Activated T-helper 17 cell treated with anti-CD3 and anti-CD28 coated beads, Interleukin-2, amount 50 U/mL, for 72 hours (primary cell): ENCODE results near the gene JOSD1. TPM values are rescaled to one million over a fixed set of nuclear protein-coding genes. Genes with fewer than 3 reads are reported as not detected.

ENCODE experiments used
- ATAC-seq: fragments of 150-1000 bp; cut with Tn5 transposase; replicated peaks from 2 replicates; pipeline ENCODE4 v1.10.0; 2021; ENCODE audit warnings: mild to moderate bottlenecking, moderate library complexity
- H3K27ac Mint-ChIP-seq: one replicate; pipeline ENCODE4 v1.8.0; 2022; ENCODE audit warnings: mixed read lengths
- H3K27me3 Mint-ChIP-seq: one replicate; pipeline ENCODE4 v1.8.0; 2022; ENCODE audit warnings: mixed read lengths
- H3K36me3 Mint-ChIP-seq: one replicate; pipeline ENCODE4 v1.8.0; 2022; ENCODE audit warnings: low read depth, mild to moderate bottlenecking, mixed read lengths
- H3K4me1 Mint-ChIP-seq: one replicate; pipeline ENCODE4 v1.8.0; 2022; ENCODE audit warnings: mixed read lengths
- H3K4me3 Mint-ChIP-seq: one replicate; pipeline ENCODE4 v1.8.0; 2022; ENCODE audit warnings: mild to moderate bottlenecking, mixed read lengths
- H3K9me3 Mint-ChIP-seq: one replicate; pipeline ENCODE4 v1.8.0; 2022; ENCODE audit warnings: mixed read lengths
- total RNA-seq, 2 donors: library from RNA; stranded (reverse); gene quantifications; one replicate each; pipeline ENCODE4 v1.2.3, GENCODE V29; 2022

The JOSD1 gene
- total RNA-seq, 2 donors from 2014 or later = 80.1 to 104 TPM

DNA sequence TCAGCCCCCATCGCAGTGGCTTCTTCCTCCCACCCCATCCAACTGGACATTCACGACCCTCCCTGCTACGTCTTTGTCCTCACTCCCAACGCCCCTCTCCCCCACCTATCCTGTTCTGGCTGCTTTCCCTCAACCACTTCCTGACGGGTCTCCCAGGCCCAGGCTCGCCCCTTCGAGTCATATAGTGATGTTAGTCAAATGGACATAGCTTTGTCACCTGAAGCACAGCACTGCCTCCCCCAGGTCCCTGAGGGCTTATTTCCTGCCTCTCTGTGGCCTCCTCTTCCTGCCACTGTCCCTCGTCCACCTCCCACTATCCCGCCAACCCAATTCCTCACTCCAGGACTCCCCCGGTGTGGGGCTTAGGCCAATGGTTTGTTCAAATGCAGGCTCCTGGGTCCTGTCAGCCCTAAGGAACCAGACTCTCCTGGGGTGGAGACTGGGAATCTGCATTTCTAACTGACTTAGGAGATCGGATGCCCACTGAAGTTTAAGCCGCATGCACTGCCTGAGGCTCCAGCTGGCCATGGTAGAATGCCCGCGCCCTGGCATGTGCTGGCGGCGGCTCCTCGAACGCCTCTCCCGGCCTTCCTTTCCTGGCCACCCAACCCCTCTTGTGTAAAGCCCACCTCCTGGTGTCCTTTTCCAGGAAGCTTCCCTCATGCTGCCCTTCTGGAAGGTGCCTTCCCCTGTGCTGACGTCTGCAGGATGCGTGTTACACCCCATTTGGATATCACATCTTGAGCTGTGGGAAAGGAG is 36.7 kb upstream of the JOSD1 start:
- H3K4me3 Mint-ChIP-seq = no peak overlapping the region
- ATAC-seq = no peak
- H3K4me1 Mint-ChIP-seq = peaks cover 17% of the 10 kb centered on the region
- H3K36me3 Mint-ChIP-seq = peaks cover 100% of the 10 kb centered on the region
- no peaks in the 10 kb centered on the region for H3K27me3 Mint-ChIP-seq
- peak overlapping the region; percentile 81 for H3K27ac Mint-ChIP-seq
- no peaks in the 10 kb centered on the region for H3K9me3 Mint-ChIP-seq

GRCh38 chr22:38736257-38736570 is 35.5 kb upstream of the JOSD1 start:
- Mint-ChIP-seq H3K36me3 (peaks cover 100% of the 10 kb centered on the region), H3K27ac (peak overlapping the region; percentile 81), H3K4me1 (peaks cover 17% of the 10 kb centered on the region), H3K4me3 (no peak overlapping the region), H3K9me3 (no peaks in the 10 kb centered on the region), H3K27me3 (no peaks in the 10 kb centered on the region)
- ATAC-seq = no peak

GRCh38 chr22:38735465-38736256 is 34.9 kb upstream of the JOSD1 start:
- Mint-ChIP-seq H3K9me3 (no peaks in the 10 kb centered on the region), H3K4me1 (peaks cover 20% of the 10 kb centered on the region), H3K4me3 (no peak overlapping the region), H3K27me3 (no peaks in the 10 kb centered on the region), H3K27ac (peak overlapping the region; percentile 81), H3K36me3 (peaks cover 100% of the 10 kb centered on the region)
- peak; percentile 13 for ATAC-seq

DNA sequence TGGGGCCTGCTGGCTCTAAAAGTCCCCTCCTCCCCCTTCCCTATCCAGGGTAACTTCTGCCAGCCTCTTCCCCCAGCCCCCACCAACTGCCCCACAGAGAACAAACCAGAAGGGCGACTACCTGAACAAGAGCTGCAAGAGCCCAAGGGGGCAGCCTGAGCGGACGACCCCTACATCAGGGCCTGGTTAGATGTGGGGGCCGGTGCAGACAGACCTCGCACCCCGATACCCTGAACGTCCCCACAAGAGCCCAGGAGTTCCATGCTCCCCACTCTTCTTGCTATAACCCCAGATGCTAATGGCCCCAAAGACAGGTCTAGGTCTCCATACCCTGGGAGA is 34.4 kb upstream of the JOSD1 start:
- no peak for ATAC-seq
- Mint-ChIP-seq H3K9me3 (no peaks in the 10 kb centered on the region), H3K4me1 (peaks cover 26% of the 10 kb centered on the region), H3K36me3 (peaks cover 100% of the 10 kb centered on the region), H3K4me3 (no peak overlapping the region), H3K27me3 (no peaks in the 10 kb centered on the region), H3K27ac (peak overlapping the region; percentile 81)

GRCh38 chr22:38734421-38735100 is 33.8 kb upstream of the JOSD1 start:
- no peak for ATAC-seq
- peaks cover 26% of the 10 kb centered on the region for H3K4me1 Mint-ChIP-seq
- peaks cover 100% of the 10 kb centered on the region for H3K36me3 Mint-ChIP-seq
- no peak overlapping the region for H3K4me3 Mint-ChIP-seq
- H3K27me3 Mint-ChIP-seq = no peaks in the 10 kb centered on the region
- H3K9me3 Mint-ChIP-seq = no peaks in the 10 kb centered on the region
- H3K27ac Mint-ChIP-seq = peak overlapping the region; percentile 81

- peak overlapping the region; percentile 81 for H3K27ac Mint-ChIP-seq
- peaks cover 100% of the 10 kb centered on the region for H3K36me3 Mint-ChIP-seq
- peaks cover 26% of the 10 kb centered on the region for H3K4me1 Mint-ChIP-seq
- no peaks in the 10 kb centered on the region for H3K27me3 Mint-ChIP-seq
- ATAC-seq = peak; percentile 11
- H3K4me3 Mint-ChIP-seq = no peak overlapping the region
- no peaks in the 10 kb centered on the region for H3K9me3 Mint-ChIP-seq
Observed at GRCh38 chr22:38733724-38734381, 33.1 kb upstream of the JOSD1 start.

DNA sequence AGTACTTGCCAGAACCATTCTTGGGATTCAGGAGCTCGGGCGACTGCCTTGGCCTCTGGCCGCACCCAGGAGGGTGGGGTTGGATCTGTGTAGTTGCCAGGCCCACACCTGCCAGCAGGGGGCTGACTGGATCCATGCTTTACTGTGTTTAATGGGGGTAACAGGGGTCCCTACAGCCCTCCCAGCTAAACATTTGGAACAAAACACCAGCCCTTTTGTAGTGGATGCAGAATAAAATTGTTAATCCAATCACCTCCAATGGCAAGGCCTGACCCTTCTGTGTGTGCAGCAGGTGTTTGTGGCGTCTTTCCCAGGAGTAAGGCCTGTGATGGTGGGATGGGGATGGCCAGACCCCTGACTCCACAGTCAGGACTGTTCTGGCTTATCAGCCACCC is 32.6 kb upstream of the JOSD1 start:
- no peaks in the 10 kb centered on the region for H3K9me3 Mint-ChIP-seq
- peak overlapping the region; percentile 81 for H3K27ac Mint-ChIP-seq
- peaks cover 26% of the 10 kb centered on the region for H3K4me1 Mint-ChIP-seq
- H3K4me3 Mint-ChIP-seq = no peak overlapping the region
- peaks cover 100% of the 10 kb centered on the region for H3K36me3 Mint-ChIP-seq
- peak; percentile 45 for ATAC-seq
- no peaks in the 10 kb centered on the region for H3K27me3 Mint-ChIP-seq

GRCh38 chr22:38732251-38732815 is 31.6 kb upstream of the JOSD1 start:
- peaks cover 19% of the 10 kb centered on the region for H3K4me1 Mint-ChIP-seq
- peak overlapping the region; percentile 81 for H3K27ac Mint-ChIP-seq
- H3K4me3 Mint-ChIP-seq = no peak overlapping the region
- no peaks in the 10 kb centered on the region for H3K9me3 Mint-ChIP-seq
- H3K36me3 Mint-ChIP-seq = peaks cover 100% of the 10 kb centered on the region
- H3K27me3 Mint-ChIP-seq = no peaks in the 10 kb centered on the region
- peak; percentile 2 for ATAC-seq

- no peaks in the 10 kb centered on the region for H3K9me3 Mint-ChIP-seq
- no peaks in the 10 kb centered on the region for H3K27me3 Mint-ChIP-seq
- no peak overlapping the region for H3K4me3 Mint-ChIP-seq
- peak overlapping the region; percentile 81 for H3K27ac Mint-ChIP-seq
- peaks cover 15% of the 10 kb centered on the region for H3K4me1 Mint-ChIP-seq
- H3K36me3 Mint-ChIP-seq = peaks cover 100% of the 10 kb centered on the region
- ATAC-seq = peak; percentile 2
Observed at GRCh38 chr22:38731703-38732161, 31.0 kb upstream of the JOSD1 start.

DNA sequence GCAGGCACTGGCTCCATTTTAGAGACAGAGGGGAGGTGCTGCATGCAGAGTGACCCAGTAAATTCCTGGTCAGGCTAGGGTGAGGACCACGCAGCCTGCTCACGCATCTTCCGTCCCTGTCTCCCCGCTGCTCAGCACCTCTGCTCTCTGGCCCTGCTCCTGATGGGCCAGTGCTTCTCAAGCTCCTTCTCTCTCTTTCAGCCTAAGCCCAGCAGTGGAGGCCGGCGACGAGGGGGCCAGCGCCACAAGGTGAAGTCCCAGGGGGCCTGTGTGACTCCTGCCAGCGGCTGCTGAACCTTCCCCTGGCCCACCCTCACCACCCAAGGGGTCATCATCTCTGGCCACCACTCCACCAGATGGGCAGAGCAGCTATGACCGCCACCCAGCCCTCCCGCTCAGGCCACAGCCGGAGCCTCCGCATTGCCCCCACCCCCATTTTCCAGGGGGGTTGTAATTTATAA is 29.7 kb upstream of the JOSD1 start:
- Mint-ChIP-seq H3K27ac (peak overlapping the region; percentile 72), H3K27me3 (no peaks in the 10 kb centered on the region), H3K36me3 (peaks cover 100% of the 10 kb centered on the region), H3K4me1 (peaks cover 16% of the 10 kb centered on the region), H3K4me3 (no peak overlapping the region), H3K9me3 (no peaks in the 10 kb centered on the region)
- ATAC-seq = no peak

DNA sequence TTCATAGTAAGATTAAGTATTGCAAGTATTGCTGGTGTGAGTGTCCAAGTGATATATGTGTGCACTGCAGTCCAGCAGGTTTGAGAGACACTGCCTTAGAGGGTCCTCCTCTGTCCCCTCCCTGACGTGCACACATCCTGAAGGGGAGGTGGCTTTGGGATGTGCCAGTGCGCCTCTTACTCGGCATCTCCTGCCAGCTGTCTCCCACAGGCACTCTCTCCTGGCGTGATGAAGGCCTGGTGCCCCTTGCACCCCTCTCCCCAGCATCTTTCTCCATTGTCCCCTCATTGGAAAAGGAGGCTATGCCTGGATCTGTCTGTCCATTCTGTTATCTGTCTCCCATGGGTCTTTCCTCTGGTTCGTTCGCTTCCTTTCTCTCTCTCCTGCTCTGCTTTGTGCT is 29.2 kb upstream of the JOSD1 start:
- H3K4me1 Mint-ChIP-seq = peaks cover 21% of the 10 kb centered on the region
- H3K27ac Mint-ChIP-seq = no peak overlapping the region
- H3K9me3 Mint-ChIP-seq = no peaks in the 10 kb centered on the region
- H3K36me3 Mint-ChIP-seq = peaks cover 100% of the 10 kb centered on the region
- ATAC-seq = no peak
- no peaks in the 10 kb centered on the region for H3K27me3 Mint-ChIP-seq
- H3K4me3 Mint-ChIP-seq = no peak overlapping the region

GRCh38 chr22:38728871-38729796 is 28.4 kb upstream of the JOSD1 start:
- Mint-ChIP-seq H3K27ac (peak overlapping the region; percentile 41), H3K4me3 (no peak overlapping the region), H3K36me3 (peaks cover 100% of the 10 kb centered on the region), H3K9me3 (no peaks in the 10 kb centered on the region), H3K27me3 (no peaks in the 10 kb centered on the region), H3K4me1 (peaks cover 16% of the 10 kb centered on the region)
- ATAC-seq = no peak
